ENCODE measurements around the gene GLIS1. TPM values are rescaled to one million over a fixed set of nuclear protein-coding genes. Genes with fewer than 3 reads are reported as not detected.
"Not testable (repeated sequence)": the region's sequence is repeated elsewhere in the genome, so short reads cannot be mapped to it uniquely, and the experiment has no call there.

GLIS1 gene
- total RNA-seq = not detected
- long read RNA-seq = 0 reads

DNA sequence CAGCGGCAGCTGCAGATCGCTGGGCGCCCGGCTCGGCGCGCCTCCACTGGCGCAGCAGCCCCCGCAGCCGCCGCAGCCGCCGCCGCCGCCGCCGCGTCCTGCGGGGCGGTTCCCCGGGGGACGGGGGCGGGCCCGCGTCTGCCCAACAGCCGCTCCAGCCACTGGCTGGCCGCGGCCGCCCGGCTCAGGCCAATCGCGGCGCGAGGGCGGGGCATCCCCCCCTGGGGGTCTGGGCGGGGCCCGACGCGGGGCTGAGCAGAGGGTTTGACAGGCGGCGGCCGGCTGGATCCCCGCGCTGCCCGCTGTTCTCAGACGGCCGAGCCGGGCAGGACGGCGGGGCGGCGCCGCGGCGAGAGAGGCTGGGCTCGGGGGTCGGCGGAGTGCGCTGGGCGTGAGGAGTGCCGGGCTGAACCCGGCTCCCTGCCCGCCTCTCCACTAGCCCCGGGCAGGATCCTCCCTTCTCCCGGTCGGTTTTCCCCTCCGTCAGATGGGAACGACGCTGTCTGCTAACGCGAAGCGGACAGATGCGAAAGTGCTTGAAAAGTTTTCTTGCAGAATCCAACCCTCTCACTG, at the start of gene GLIS1:
GLIS1 (minus strand) TSS at position 56 of the 573 bp plus-strand sequence. CDS start 1,100 bp downstream, outside the sequence.
- peak; percentile 100 for ATAC-seq
- intact Hi-C loops (cut with micrococcal nuclease) = no loop called here
- DNase-seq = peak; percentile 92

DNA sequence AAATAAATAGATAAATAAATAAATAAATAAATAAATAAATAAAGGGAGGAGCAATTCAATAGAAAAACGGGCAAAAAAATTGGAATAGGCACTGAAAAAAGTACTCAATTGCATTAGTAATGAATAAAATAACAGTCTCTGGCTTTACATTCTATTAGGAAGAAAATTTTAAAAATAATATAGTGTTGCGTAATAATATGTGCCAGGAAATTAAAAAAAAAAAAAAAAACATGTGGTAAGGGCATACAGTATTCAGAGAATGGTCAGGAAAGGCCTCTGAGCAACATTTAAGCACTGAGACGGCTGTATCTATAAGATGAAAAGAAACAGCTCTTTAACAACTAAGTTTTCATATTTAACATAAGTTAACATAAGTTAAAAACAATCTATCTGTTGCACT, 48.7 kb upstream of the GLIS1 start:
- ATAC-seq = no peak
- intact Hi-C loops (cut with micrococcal nuclease) = no loop called here
- no peak for DNase-seq

DNA sequence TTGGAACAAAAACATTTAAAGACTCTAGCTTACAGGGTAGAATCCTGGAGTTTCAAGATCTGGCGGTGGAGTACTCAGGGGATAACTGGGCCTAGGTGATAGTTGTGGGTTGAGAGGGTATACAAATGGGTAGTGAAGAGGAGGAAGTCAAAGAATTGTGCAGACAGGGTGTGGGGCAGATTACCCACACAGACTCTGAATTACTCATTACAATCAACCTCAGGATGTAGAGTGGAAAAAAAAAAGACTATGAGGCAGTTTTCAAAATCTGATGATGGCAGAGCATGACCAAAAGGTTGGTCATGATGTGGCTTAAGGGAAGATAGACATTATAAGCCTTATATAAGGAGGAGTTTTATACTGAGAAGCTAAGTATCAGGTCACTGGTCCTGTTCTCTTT, 44.1 kb upstream of the GLIS1 start:
- DNase-seq (no peak), ATAC-seq (no peak)
- intact Hi-C loops (cut with micrococcal nuclease) = no loop called here

DNA sequence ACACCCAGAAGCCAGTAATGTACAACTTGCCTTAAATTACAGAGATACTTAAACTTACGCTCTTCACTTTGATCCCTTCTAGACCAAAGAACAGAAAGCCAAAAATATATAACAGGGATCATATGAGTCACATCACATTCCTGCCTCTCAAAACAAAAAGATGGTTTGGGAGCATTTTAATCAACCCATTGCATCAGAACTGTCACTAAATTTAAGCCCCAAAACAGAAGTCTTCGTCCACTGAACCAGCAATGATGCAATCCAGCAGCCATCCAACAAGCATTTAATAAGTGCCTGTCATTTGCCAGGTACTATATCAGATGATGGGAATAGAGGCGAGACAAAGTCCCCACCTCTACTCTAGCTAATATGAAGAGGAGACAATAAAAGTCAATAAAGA, 42.7 kb upstream of the GLIS1 start:
- ATAC-seq (no peak), DNase-seq (no peak)
- intact Hi-C loops (cut with micrococcal nuclease) = no loop called here

DNA sequence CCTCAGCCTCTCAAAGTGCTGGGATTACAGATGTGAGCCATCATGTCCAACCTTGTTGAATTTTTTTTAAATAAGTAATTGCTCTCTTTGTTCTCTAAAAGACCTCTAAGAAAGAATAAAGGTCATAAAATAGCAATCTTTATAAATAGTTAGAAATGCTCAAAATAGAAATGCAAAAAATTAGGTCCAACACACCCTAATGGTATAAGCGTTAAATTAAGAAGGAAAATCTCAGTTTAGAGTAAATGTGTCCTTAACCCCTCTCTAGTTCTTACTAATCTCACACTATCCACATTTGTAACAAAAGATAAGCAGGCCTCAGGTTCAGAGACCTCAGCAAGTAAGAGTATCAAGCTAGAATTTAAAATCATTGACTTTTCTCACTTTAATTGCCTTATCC, 38.3 kb upstream of the GLIS1 start:
- ATAC-seq = no peak
- DNase-seq = no peak
- intact Hi-C loops (cut with micrococcal nuclease) = no loop called here

DNA sequence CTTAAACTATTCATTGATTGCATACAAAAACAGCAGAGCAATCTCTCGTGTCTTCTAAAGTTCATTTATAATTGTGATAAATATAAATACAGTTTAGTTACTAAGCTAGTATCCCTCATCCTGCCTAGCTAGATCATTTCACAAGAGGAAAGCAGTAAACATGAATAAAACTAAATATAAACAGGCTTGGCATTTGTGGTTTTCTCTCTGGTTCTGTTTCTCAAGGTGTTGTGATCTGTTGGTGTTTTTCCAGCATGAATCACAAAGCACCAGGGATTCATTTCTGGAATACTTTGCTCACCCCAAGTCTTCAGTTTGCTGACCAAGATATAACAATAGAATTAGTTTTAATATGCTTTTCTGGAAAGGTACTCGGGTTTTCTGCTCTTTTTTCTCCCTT, 32.7 kb upstream of the GLIS1 start:
- DNase-seq (no peak), ATAC-seq (no peak)
- intact Hi-C loops (cut with micrococcal nuclease) = no loop called here

DNA sequence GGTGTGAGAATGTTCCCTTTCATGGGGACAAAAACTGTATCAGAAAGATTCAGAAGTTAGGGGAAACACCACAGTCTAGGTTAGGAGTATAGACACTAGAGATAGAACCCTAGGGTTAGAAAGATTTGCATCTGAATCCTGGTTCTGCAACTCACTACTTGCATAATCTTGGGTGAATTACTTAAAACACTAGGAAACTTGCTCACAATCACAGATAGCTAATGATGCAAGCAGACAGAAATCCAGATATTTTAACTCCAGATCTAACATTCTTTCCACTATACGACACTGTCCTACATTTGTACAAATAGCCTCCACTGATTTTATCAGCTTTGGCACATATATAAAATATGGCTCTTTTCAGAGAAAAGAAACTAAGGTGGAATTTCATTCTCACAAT, 30.8 kb upstream of the GLIS1 start:
- DNase-seq = no peak
- intact Hi-C loops (cut with micrococcal nuclease) = no loop called here
- ATAC-seq = no peak

DNA sequence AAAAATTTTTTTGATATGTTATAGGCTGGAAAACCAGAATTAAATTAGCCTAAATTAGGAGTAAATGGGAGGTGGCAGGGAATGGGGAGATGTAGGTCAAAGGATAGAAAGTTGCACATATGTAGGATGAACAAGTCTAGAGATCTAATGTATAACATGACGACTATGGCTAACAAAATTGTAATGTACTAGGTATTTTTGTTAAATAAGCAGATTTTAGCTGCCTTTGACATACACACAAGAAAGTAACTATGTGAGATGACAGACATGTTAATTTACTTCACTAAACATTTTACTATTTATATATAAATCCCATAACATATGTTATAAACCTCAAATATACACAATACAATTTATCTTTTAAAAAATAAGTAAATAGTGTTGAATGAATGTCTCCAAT, 30.2 kb upstream of the GLIS1 start:
- ATAC-seq (no peak), DNase-seq (no peak)
- intact Hi-C loops (cut with micrococcal nuclease) = no loop called here

DNA sequence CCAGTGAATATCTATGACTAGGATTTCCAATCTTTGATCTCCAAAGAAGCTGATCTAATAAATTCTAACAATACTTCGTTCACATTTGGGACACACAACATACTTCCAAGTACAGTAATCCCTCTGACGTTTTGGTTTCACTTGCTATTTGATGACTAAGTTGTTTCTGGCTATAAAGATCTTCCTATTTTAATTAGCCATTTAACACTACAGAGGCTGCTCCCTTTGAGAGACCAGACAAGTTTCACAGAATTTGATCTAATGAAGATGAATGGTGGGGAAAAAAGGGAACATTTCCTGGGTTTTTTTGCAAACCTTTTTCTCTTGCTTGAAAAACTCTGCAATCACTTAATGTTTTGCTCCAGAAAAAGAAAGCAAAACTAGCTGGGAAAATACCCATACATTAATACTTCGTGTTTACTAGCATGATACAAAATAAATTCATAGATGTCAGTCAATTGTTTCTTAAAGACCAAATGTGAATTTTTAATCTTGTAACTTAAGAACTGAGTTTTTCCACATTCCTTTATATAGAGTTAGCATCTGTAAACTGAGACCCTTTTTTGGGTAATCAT, 28.0 kb upstream of the GLIS1 start:
- intact Hi-C loops (cut with micrococcal nuclease) = no loop called here
- no peak for DNase-seq
- no peak for ATAC-seq

DNA sequence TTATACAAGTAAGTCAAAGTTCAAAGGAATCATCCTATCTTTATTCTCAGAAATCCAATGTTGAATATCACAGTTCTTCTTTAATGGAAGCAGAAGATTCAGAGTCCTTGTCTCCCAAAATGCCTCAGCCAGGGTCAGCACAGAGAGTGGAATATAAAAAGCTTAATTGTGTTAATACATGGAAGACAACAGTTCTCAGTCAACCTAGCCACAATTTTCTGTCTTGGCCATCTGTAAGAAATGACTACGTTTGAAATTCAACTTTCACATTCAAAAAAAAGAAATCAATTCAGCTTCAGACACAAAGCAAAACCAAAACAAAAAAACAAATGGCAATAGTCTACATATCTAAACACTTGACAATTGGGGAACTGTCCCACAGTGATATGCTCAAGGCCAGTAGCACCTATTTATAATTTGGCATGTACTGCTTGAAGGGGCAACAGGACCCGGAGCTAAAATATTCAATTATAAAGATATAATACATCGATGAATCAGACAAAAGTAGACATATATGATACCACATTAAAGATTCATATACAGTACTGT, 27.3 kb upstream of the GLIS1 start:
- DNase-seq (no peak), ATAC-seq (no peak)
- intact Hi-C loops (cut with micrococcal nuclease) = no loop called here

DNA sequence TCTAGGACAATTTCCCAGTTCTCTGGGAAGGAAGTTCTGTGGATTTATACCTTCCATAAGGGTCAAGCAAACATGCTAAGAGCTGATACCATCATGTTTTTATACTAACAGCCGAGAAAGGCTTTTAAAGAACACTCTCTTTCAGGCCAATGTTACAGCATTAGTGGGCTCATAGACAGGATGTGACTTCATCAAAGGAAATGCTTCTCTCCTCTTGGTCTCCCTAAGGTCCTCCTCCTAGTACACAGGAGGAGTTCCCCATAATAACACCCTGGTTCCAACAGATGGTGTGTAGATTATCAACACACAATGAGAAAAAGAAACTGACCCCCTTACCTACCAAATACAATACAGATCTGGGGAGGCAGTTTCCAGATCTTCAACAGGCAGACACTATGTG, 26.7 kb upstream of the GLIS1 start:
- ATAC-seq (peak; percentile 63), DNase-seq (no peak)
- intact Hi-C loops (cut with micrococcal nuclease) = no loop called here

DNA sequence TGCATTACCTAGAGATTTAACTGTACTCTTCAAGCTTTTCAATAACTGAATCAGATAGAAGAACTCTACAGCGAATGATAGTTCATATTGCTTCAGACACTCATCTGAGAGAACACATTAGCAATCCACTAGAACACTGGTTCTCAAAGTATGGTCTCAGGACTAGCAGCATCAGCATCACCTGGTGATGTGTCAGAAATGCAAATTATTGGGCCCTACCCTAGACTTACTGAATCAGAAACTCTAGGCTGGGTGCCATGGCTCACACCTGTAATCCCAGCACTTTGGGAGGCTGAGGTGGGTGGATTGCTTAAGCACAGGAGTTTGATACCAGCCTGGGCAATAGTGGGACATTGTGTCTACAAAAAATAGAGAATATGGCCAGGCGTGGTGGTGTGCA, 24.9 kb upstream of the GLIS1 start:
- DNase-seq (no peak), ATAC-seq (no peak)
- intact Hi-C loops (cut with micrococcal nuclease) = no loop called here

DNA sequence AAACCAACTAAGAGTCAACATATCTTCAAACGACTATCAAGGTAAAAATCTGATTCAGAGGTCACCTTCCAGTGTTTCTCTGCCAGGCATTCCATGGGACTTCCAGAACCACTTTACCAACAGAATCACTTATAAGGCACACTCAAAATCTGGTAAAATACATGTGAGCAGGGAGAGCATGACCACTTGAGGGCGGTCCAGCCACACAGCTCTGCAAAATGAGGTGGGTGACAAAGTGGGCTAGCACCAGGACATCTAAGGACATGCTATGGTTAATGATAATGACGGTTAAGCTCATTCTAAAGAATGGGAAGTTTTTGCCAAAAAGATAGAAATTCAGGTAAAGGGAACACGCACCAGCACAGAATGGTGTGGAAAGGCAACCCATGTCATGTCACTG, 24.5 kb upstream of the GLIS1 start:
- intact Hi-C loops (cut with micrococcal nuclease) = no loop called here
- DNase-seq = no peak

DNA sequence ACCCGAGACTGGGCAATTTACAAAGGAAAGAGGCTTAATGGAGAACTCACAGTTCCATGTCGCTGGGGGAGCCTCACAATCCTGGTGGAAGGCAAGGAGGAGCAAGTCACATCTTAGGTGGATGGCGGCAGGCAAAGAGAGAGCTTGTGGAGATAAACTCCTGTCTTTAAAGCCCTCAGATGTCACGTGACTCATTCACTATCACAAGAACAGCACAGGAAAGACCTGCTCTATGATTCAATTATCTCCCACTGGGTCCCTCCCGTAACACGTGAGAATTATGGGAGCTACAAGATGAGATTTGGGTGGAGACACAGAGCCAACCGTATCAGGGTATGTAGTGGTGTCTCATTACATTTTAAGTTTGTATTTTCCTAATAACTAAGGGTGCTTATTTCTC, 21.5 kb upstream of the GLIS1 start:
- DNase-seq; ATAC-seq; intact Hi-C loops (cut with micrococcal nuclease): not testable (repeated sequence)

More for the DNA sequence above, 24.5 kb upstream of the GLIS1 start:
- ATAC-seq = no peak

DNA sequence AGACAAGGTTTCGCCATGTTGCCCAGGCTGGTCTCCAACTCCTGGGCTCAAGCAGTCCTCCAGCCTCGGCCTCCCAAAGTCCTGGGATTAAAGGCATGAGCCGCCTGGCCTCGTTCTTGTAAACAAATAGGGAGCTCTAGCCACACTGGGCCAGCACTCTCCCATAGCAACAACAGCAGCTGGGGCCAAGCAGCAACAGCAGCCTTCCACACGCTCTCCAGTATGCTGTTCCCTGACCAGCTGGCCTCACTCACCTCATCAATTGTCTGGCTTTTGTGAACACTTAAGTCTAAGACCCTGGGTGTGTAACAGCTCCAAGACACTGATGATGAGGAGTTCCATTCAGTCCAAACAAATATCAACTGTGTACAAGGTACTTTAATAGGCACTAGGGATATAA, 16.9 kb upstream of the GLIS1 start:
- intact Hi-C loops (cut with micrococcal nuclease) = loop anchor here (10.0 kb wide), 1 partner anchor 271 kb away; no protein-coding TSS in a partner anchor
- DNase-seq (no peak), ATAC-seq (no peak)

DNA sequence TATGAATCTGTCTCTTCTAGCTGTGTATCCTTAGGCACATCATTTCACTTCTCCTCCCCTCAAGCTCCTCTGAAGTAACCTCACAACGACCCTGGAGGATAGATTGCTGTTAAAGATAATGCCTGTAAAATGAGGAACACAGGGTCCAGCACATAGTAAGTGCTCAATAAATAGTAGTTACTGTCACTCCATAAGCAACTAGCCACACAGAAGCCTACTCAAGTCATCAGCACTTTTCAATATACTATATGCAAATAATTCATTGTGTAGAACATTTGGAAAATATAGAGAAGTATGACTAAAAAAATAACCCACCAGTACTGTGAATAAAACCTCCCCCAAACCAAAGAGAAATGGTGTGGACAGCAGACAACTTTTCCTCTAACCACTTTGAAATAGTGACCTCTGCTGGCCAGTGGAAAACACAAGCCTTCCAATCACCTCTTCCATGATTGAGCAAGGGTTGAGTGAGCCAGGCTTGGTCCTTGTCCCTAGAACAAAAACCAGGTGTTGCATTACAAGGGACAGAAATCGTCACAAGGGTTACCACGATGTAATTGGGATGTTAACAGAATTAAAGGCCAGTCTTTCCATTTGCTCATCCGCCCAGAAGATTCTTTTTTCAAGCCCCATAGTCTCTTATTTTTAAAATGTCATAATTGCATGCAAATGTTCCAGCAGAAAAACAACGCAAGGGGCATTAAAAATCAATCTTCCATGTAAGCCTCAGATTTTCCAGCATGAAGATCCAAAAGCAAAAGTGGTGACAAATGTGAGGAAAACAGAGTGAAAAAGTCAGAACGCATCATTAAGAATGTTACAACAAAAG, 15.7 kb upstream of the GLIS1 start:
- ATAC-seq = peak; percentile 47
- DNase-seq = no peak
- intact Hi-C loops (cut with micrococcal nuclease) = loop anchor here (10.0 kb wide), 1 partner anchor 270 kb away; no protein-coding TSS in a partner anchor

DNA sequence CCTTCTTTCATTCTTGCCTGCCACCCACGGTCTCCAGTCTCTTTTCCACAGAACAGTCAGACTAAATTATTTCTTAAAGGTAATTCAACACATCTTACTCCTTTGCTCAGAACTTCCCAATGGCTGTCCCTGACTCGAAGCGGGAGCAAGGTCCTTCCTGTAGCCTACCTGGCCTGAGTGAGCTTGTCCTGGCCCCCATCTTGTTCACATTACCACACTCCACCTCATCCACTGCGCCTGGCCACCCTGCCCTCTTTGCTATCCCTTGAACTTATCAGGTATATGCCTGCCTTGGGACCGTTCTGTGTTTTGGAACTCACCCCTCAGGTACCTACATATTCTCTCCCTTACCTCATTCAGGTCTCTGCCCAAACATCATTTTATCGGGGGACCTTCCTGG, 13.3 kb upstream of the GLIS1 start:
- DNase-seq (no peak), ATAC-seq (no peak)
- intact Hi-C loops (cut with micrococcal nuclease) = loop anchor here (10.0 kb wide), 1 partner anchor 267 kb away; no protein-coding TSS in a partner anchor

DNA sequence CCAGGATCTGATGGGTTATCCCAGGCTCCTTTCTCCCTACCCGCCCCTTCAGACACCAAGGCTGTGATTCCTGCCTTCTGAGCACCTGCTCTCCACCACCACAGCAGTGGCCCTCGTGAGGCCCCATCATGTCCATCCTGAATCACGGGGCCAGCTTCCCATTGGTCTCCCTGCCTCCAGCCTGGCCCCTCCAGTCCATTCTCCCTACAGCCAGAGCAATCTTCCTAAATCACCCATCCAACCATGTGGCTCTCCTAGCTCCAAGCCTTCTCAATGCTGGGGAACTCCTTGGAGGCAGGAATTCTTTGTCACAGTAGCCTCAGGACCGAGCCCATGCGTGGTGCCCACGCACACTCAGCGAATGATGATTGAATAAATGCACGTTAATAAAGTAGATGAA, 8.9 kb upstream of the GLIS1 start:
- no peak for ATAC-seq
- DNase-seq = no peak
- intact Hi-C loops (cut with micrococcal nuclease) = no loop called here

DNA sequence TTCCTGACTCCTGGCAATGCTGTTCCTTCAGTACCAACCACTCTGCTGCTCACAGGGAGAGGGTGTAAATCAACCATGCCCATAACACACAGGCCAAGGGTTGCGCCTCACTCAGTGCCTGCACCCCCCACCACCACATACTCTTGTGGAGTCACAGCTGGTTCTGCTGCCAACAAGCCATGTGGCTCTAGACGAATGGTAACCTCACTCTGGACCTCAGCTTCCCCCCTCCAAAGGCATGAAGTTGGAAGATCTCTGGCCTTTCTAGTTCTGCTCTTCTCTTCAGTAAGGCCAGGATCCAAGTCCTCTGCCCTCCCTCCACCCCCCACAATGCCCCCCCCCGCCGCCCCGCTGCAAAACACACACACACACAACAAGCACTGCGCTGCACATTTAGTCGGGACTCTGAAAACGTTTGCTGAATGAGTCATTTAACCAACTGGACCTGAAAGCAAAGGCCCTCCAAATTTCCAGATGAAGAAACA, 1.7 kb upstream of the GLIS1 start:
- intact Hi-C loops (cut with micrococcal nuclease) = no loop called here
- DNase-seq = no peak
- no peak for ATAC-seq

Data from left ventricle myocardium superior (tissue), 1 donor.